OCI-LY3 (cell line): Measurements from ENCODE around the gene CLK4.

Experiments used
- H2AFZ ChIP-seq: fragments of 200-600, 300-600 bp; shearing (Covaris generic); 2 replicates; pipeline ENCODE4 v1.6.0; 2014; ENCODE audit warnings: antibody characterized with exemption, low read depth, low read length
- H3K27ac ChIP-seq: fragments of 200-600, 300-600 bp; sonication (generic); 2 replicates; pipeline ENCODE4 v1.5.1; 2014; ENCODE audit warnings: mild to moderate bottlenecking, low read length, moderate library complexity, mixed read lengths
- H3K27me3 ChIP-seq: fragments of 200-600, 300-600 bp; sonication (generic); 2 replicates; pipeline ENCODE4 v1.6.1; 2014; ENCODE audit warnings: low read depth, low read length, mixed read lengths
- H3K36me3 ChIP-seq: fragments of 200-600, 300-600 bp; sonication (generic); replicated peaks from 2 replicates; pipeline ENCODE3; 2014; ENCODE audit warnings: low read depth, low read length, mixed read lengths
- H3K4me1 ChIP-seq: fragments of 300-600, 200-600 bp; sonication (generic); 2 replicates; pipeline ENCODE4 v1.6.1; 2014; ENCODE audit warnings: low read length, mixed read lengths
- H3K4me2 ChIP-seq: fragments of 200-600, 300-600 bp; sonication (generic); 2 replicates; pipeline ENCODE4 v1.6.1; 2014; ENCODE audit warnings: low read length, mixed read lengths
- H3K4me3 ChIP-seq: fragments of 300-600, 200-600 bp; sonication (generic); 2 replicates; pipeline ENCODE4 v1.5.1; 2014; ENCODE audit warnings: antibody characterized with exemption, mild to moderate bottlenecking, low read length, moderate library complexity
- H3K79me2 ChIP-seq: fragments of 300-600, 200-600 bp; shearing (Covaris generic); 2 replicates; pipeline ENCODE4 v1.6.1; 2014; ENCODE audit warnings: mild to moderate bottlenecking, low read length, mixed read lengths
- H3K9ac ChIP-seq: fragments of 300-600, 200-600 bp; shearing (Covaris generic); 2 replicates; pipeline ENCODE4 v1.6.0; 2014; ENCODE audit warnings: mild to moderate bottlenecking, low read length, moderate library complexity
- H3K9me3 ChIP-seq: fragments of 200-600, 300-600 bp; shearing (Covaris generic); 2 replicates; pipeline ENCODE4 v1.6.1; 2014; ENCODE audit warnings: low read length, mixed read lengths; ENCODE audit not compliant: insufficient read depth
- H4K20me1 ChIP-seq: fragments of 200-600, 300-600 bp; sonication (generic); 2 replicates; pipeline ENCODE4 v1.6.1; 2016; ENCODE audit warnings: low read length, mixed read lengths; ENCODE audit not compliant: insufficient read depth
- CTCF ChIP-seq: fragments of 200-600, 300-600 bp; sonication (generic); IDR thresholded peaks from 2 replicates; pipeline ENCODE4 v1.5.1; 2014; ENCODE audit warnings: antibody characterized with exemption, low read length, low read depth
- EZH2phosphoT487 ChIP-seq: fragments of 200-600 bp; shearing (Covaris generic); IDR thresholded peaks from 2 replicates; pipeline ENCODE4 v1.6.1; 2018; ENCODE audit warnings: antibody characterized with exemption, mixed run types, low read depth

Gene CLK4

GRCh38 chr5:178590924-178591423 lies 35.9 kb downstream of the CLK4 start:
- Histone ChIP-seq H3K79me2 (no peaks in the 10 kb centered on the region), H3K4me1 (no peaks in the 10 kb centered on the region), H3K4me2 (no peak overlapping the region), H3K27me3 (no peaks in the 10 kb centered on the region), H3K36me3 (peaks cover 37% of the 10 kb centered on the region), H3K9ac (no peak overlapping the region), H3K27ac (no peak overlapping the region), H4K20me1 (no peaks in the 10 kb centered on the region), H2AFZ (no peak overlapping the region), H3K4me3 (no peak overlapping the region), H3K9me3 (peaks cover 11% of the 10 kb centered on the region; the same call in 1 of the 2 replicates)
- TF ChIP-seq EZH2phosphoT487, result no peak

GRCh38 chr5:178590141-178590923 lies 36.5 kb downstream of the CLK4 start, which contains the start of gene COL23A1:
COL23A1 (minus strand) TSS chr5:178590393.
- no peaks in the 10 kb centered on the region for H4K20me1 ChIP-seq
- H3K4me3 ChIP-seq, result no peak within 1 kb of the TSS
- H3K79me2 ChIP-seq, result no peaks in the 10 kb centered on the region
- no peak within 1 kb of the TSS for H2AFZ ChIP-seq
- H3K27ac ChIP-seq, result no peak within 1 kb of the TSS
- H3K27me3 ChIP-seq, result no peaks in the 10 kb centered on the region
- no peaks in the 10 kb centered on the region for H3K4me1 ChIP-seq
- H3K9ac ChIP-seq, result no peak within 1 kb of the TSS
- H3K4me2 ChIP-seq, result no peak within 1 kb of the TSS
- H3K36me3 ChIP-seq, result peaks cover 31% of the 10 kb centered on the region
- peaks cover 8% of the 10 kb centered on the region; the same call in 1 of the 2 replicates for H3K9me3 ChIP-seq
- TF ChIP-seq CTCF, result no peak
- TF ChIP-seq EZH2phosphoT487, result no peak

- Histone ChIP-seq H3K9me3 (0 out of 2 replicates have a peak, but pooled peaks cover under 1% of the 10 kb centered on the region), H3K4me3 (no peak overlapping the region), H3K9ac (no peak overlapping the region), H3K36me3 (peaks cover 23% of the 10 kb centered on the region), H3K27ac (no peak overlapping the region), H2AFZ (no peak overlapping the region), H3K4me2 (no peak overlapping the region), H3K27me3 (no peaks in the 10 kb centered on the region), H4K20me1 (no peaks in the 10 kb centered on the region), H3K4me1 (no peaks in the 10 kb centered on the region), H3K79me2 (no peaks in the 10 kb centered on the region)
- TF ChIP-seq EZH2phosphoT487 (no peak), CTCF (no peak)
These were observed 37.4 kb downstream of the CLK4 start for GRCh38 chr5:178589180-178590140.

- Histone ChIP-seq H3K9ac (no peak overlapping the region), H3K27me3 (no peaks in the 10 kb centered on the region), H3K4me1 (no peaks in the 10 kb centered on the region), H3K36me3 (peaks cover 16% of the 10 kb centered on the region), H2AFZ (no peak overlapping the region), H3K4me3 (no peak overlapping the region), H3K79me2 (no peaks in the 10 kb centered on the region), H4K20me1 (no peaks in the 10 kb centered on the region), H3K27ac (no peak overlapping the region), H3K9me3 (no peaks in the 10 kb centered on the region), H3K4me2 (no peak overlapping the region)
- TF ChIP-seq EZH2phosphoT487 (no peak), CTCF (no peak)
These were observed 38.1 kb downstream of the CLK4 start for GRCh38 chr5:178588769-178589168.
